ENCODE results near the gene CLNK.

Gene CLNK

GRCh38 chr4:10582059-10582686 is 102.4 kb downstream of the CLNK start:
- no peak overlapping the region for H3K4me3 ChIP-seq (ENCODE audit: control insufficient read depth, low read depth, low read length)
- TF ChIP-seq, protein P1, sequence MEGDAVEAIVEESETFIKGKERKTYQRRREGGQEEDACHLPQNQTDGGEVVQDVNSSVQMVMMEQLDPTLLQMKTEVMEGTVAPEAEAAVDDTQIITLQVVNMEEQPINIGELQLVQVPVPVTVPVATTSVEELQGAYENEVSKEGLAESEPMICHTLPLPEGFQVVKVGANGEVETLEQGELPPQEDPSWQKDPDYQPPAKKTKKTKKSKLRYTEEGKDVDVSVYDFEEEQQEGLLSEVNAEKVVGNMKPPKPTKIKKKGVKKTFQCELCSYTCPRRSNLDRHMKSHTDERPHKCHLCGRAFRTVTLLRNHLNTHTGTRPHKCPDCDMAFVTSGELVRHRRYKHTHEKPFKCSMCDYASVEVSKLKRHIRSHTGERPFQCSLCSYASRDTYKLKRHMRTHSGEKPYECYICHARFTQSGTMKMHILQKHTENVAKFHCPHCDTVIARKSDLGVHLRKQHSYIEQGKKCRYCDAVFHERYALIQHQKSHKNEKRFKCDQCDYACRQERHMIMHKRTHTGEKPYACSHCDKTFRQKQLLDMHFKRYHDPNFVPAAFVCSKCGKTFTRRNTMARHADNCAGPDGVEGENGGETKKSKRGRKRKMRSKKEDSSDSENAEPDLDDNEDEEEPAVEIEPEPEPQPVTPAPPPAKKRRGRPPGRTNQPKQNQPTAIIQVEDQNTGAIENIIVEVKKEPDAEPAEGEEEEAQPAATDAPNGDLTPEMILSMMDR (conservative IDR thresholded peaks at IDR 0.05; ENCODE audit: control insufficient read depth, insufficient read depth, low read depth, low read length), result peak; percentile 97
- DNase-seq (ENCODE audit: low read depth), result peak; percentile 67

GRCh38 chr4:10581022-10581421 is 103.5 kb downstream of the CLNK start:
- no peak for DNase-seq (ENCODE audit: low read depth)
- no peak overlapping the region for H3K4me3 ChIP-seq (ENCODE audit: control insufficient read depth, low read depth, low read length)
- TF ChIP-seq, protein P1 (conservative IDR thresholded peaks at IDR 0.05; ENCODE audit: control insufficient read depth, insufficient read depth, low read depth, low read length), result no peak

DNA sequence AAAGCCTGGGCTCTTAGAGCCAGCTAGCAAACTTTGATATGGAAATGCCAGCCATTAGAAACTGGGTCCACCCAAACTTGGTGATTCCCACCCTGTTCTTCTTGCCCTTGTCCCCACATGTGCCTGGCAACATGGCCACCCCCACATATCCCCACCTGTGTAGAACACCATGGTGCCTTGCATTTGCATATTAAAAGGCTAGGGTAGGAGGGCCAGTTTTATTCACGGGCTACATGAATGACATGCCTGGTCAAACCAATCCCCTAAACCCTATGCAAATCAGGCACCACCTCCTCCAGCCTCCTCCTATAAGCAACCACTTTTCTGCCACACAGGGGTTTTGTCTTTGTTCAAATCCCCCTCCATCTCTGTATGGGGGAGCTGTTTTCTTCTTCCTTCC is 104.9 kb downstream of the CLNK start:
- no peak for DNase-seq (ENCODE audit: low read depth)
- no peak overlapping the region for H3K4me3 ChIP-seq (ENCODE audit: control insufficient read depth, low read depth, low read length)
- TF ChIP-seq, protein P1 (conservative IDR thresholded peaks at IDR 0.05; ENCODE audit: control insufficient read depth, insufficient read depth, low read depth, low read length), result no peak

DNA sequence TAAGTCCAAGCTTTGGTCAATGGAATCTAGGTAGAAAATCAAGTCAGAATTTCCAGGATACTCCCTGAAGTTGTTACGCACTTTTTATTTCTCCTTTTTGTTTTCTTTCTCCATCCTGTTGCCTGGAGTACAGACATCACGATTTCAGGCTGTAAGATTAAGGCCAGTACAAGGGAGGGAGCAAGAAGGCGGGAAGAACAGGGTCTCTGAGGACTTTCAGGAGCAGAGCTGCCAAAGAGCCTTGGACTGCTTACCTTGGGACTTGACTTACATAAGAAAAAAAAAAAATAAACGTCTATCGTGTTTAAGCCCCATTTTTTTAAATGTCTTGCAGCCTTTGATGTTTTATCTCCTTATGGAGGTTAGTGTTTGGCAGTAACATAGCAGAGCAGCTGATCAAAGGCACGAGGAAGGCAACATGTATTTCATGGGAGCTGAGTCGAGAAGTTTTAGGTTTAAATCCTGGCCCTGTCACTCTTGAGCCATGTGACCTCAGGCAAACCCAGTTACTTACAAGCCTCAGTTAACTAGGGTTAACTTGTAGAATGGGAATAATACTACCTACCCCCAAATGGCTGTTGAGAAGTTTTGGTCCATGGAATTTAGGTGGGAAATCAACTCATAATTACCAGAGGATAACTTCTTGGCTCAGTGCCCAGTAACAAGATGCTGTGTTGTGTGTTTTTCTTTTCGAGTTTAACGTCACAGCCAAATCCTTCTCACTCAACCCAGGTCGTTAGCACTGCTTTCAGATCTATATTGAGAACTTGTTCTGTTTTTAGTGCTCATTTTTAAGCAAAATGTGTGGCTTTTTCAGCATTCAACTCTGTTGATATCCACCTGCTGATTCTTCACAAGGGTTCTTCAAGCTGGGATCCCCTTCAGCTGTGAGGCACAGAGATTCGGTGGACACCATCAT is 106.8 kb downstream of the CLNK start:
- DNase-seq (ENCODE audit: low read depth), result no peak
- TF ChIP-seq, protein P1 (conservative IDR thresholded peaks at IDR 0.05; ENCODE audit: control insufficient read depth, insufficient read depth, low read depth, low read length), result no peak
- no peak overlapping the region for H3K4me3 ChIP-seq (ENCODE audit: control insufficient read depth, low read depth, low read length)

GRCh38 chr4:10577018-10577417 is 107.5 kb downstream of the CLNK start:
- H3K4me3 ChIP-seq (ENCODE audit: control insufficient read depth, low read depth, low read length), result no peak overlapping the region
- no peak for DNase-seq (ENCODE audit: low read depth)
- TF ChIP-seq, protein P1 (conservative IDR thresholded peaks at IDR 0.05; ENCODE audit: control insufficient read depth, insufficient read depth, low read depth, low read length), result no peak

DNA sequence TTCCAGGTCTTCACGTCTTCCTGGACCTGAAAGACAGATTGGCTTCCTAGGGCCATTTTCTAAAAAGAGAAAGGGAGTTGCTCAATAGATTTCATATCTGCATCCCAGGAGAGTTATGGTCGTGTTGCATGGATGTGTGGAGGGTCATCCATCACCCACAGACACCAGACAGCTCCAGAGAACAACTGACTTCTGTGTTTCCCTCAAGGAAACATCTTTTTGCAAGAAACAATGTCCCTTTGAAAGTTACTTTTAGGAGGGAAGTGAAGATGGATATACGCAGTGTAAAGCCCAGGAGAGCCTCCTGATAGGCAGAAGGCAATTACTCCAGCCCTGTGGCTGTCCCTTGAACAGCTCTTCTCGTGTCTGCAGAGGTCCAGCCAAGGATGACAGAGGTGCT is 108.3 kb downstream of the CLNK start:
- no peak overlapping the region for H3K4me3 ChIP-seq (ENCODE audit: control insufficient read depth, low read depth, low read length)
- DNase-seq (ENCODE audit: low read depth), result no peak
- TF ChIP-seq, protein P1 (conservative IDR thresholded peaks at IDR 0.05; ENCODE audit: control insufficient read depth, insufficient read depth, low read depth, low read length), result no peak
